SKM-1 (cell line): ENCODE data around the gene HYCC1.
"Not testable (repeated sequence)": the region's sequence is repeated elsewhere in the genome, so short reads cannot be mapped to it uniquely, and the experiment has no call there.

Experiments used
- DNase-seq: peaks from one replicate; lab custom pipeline; 2025; ENCODE audit not compliant: unreplicated experiment; lab: John Stamatoyannopoulos, UW

The HYCC1 gene

DNA sequence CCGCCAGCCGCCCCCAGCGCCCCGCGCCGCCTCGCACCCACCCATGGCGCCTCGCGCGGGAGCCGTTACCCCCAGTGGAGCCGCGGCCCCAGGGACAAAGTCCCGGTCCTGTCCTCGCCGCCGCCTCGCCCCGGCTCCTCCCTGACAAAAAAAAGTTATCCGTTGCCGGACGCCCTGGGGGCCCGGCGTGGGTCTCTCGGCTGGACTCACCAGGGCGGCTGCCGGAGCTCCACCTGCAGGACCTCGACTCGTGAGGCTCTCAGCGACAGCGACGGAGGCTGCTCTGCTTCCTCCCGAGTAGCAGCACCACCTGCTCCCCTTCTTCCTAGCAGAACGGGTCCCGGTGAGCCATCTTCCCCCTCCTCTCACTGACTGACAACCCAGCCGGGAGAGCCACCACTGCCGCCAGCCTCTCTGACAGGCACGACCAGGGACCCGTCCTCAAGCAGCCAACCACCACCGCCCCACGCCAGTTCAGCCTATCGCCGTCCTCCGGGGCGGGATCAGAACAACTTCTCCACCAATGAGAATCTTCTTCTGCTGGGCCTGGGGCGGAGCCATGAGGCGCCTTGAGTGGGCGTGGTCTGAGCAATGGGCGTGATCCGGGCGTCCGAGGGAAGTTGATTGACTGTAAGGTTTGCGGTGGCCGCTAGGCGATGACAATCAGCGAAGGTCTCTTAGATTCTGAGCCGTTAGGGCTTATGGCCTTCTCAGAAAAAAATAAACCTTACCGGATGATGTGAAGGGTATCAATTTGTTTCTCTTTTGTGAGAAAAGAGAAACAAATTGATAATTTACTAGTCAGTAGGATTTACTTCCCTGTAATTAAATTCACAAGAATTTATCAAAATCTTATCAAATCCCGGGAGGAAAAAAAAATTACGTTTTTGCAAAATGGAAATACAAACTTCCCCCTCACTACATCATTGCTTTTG lies at the start of gene HYCC1:
TSS of gene HYCC1 (minus strand) at position 416 of the 935 bp plus-strand sequence. CDS start 23,019 bp downstream, outside the sequence.
- DNase-seq = peak; percentile 96

DNA sequence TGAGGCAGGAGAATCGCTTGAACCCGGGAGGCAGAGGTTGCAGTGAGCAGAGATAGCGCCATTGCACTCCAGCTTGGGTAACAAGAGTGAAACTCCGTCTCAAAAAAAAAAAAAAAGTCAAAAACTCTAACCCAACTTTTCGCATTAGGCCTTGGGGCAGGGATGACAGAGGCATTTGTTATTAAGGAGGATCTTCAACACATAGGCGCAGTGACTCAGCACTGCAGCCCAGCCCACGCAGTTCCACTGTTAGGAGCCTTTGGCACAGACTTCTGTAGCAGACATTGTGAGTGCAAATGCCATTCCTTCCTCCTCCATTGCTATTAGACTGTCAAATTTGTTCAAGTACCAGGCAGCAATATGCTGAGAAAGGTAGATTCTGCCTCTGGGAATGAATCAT lies 48.5 kb upstream of the HYCC1 start:
- no peak for DNase-seq

DNA sequence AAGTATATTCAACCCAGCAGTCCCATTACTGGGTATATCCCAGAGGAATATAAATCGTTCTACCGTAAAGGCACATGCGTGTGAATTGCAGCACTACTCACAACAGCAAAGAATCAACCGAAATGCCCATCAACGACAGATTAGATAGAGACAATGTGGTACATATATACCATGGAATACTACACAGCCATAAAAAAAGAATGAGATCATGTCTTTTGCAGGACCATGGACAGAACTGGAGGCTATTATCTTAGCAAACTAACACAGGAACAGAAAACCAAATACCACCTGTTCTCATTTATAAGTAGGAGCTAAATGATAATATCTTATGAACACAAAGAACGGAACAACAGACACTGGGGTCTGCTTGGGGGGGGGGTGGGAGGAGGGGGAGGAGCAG lies 47.4 kb upstream of the HYCC1 start:
- DNase-seq = no peak

DNA sequence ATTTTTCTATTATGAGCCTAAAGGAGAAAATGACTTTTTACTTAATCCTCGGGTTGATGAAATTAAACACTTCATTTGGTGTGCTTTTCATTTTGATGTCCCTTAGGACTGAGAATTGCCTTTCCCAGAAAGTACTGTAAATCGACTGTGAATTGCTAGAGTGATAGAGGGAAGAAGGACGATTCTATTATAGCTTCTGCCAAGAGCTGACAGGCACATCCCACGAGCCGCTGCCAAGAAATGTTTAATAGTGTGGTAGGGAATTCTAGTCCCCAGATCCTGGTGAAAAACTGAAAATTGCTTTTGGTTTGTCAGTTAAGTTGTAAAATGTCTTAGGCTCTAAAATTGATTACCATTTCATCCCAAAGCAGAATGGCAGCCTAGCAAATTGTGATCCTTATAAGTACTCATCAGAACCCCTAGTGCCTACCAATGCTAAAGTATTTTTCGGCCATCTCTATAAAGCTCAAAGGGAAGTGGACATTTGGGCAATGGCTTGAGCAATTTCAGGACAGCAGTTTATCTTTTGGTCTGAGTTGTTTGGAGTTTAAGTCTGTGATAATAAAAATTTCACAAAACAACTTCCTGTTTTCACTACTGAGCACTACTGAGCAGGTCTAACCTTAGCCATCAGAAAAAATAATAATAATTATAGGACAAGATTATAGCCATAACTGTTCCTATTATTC lies 44.6 kb upstream of the HYCC1 start:
- peak; percentile 25 for DNase-seq

DNA sequence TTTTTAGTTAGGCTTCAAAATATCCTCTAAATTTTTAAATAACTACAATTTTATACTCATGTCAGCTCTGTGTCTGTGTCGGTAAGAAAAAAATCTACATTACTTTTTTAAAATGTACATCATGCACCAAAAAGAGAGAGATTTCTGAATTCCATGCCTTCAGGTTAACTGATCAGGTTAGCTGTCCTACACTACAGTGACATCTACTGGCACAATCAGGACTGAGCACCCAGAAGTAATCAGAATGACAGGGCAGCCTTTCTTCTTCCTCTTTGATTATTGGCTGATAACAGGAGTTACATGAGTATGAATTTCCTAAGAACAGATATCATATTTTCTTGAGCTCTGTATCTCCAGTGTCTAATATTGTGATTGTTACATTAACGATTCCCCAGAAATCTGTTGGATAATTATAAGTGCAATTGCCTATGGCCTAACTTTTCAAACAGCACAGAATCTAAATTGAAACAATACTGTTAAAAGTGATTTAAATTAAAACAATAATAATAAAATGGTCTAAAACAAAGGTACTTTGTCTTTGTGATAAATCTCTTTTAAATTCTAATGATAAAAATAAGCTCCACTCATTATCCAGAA lies 41.8 kb upstream of the HYCC1 start:
- peak; percentile 78 for DNase-seq

DNA sequence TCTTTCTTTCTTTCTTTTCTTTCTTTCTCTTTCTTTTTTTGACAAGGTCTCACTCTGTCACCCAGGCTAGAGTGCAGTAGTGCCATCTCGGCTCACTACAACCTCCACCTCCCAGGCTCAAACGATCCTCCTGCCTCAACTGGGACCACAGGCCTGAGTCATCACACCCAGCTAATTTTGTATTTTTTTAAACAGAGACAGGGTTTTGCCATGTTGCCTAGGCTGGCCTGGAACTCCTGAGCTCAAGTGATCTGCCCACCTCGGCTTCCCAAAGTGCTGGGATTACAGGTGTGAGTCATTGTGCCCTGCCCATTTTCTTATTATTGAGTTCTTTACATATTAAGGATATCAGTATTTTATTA lies 37.2 kb upstream of the HYCC1 start:
- not testable (repeated sequence) for DNase-seq

DNA sequence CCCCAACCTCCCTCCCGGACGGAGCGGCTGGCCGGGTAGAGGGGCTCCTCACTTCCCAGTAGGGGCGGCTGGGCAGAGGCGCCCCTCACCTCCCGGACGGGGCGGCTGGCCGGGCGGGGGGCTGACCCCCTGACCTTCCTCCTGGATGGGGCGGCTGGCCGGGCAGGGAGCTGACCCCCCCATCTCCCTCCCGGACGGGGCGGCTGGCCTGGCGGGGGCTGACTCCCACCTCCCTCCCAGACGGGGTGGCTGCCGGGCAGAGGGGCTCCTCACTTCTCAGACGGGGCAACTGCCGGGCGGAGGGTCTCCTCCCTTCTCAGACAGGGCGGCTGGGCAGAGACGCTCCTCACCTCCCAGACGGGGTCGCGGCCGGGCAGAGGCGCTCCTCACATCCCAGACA lies 32.4 kb upstream of the HYCC1 start:
- DNase-seq = not testable (repeated sequence)

DNA sequence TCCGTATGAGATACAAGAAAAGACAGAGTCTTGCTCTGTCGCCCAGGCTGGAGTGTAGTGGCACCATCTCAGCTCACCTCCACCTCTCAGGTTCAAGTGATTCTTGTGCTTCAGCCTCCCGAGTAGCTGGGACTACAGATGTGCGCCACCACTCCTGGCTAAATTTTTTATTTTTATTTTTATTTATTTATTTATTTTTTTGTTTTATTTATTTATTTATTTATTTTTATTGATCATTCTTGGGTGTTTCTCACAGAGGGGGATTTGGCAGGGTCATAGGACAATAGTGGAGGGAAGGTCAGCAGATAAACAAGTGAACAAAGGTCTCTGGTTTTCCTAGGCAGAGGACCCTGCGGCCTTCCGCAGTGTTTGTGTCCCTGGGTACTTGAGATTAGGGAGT lies 31.2 kb upstream of the HYCC1 start:
- DNase-seq = not testable (repeated sequence)

DNA sequence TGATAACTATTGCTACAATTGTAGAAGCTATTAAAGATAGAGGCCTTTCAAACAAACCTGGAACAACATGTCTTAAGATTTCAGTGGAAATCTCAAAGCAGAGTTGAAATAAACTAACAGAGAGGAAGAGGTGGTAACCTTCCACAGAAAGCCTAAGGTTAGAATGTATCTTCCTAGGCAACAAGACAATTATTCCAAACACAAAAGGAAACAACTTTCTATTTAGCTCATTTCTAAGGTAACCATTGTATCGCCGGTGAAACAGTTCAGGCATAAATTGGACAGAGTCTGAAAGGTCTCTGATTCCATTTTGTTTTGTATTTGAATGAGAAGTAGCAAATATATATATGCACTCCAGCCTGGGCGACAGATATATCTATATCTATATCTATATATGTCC lies 30.7 kb upstream of the HYCC1 start:
- no peak for DNase-seq

DNA sequence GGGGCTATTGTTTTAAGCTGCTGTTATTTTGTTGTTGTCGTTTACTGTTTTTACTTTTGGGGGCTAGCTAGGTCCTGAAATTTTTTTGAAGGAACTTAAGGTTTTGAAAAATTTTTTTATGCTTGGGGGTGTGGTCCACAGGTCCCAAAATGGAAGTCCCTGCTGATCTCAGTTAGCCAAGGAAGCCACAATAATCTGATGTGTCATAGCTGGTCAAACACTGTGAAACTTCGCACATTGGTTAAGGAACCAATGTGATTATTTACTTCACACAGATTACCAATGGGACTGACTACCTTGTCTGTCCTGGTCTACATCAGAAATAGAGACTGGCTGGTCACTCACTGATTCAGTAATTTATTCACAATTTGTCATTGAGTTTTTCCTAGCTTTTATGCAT lies 29.5 kb upstream of the HYCC1 start:
- no peak for DNase-seq

DNA sequence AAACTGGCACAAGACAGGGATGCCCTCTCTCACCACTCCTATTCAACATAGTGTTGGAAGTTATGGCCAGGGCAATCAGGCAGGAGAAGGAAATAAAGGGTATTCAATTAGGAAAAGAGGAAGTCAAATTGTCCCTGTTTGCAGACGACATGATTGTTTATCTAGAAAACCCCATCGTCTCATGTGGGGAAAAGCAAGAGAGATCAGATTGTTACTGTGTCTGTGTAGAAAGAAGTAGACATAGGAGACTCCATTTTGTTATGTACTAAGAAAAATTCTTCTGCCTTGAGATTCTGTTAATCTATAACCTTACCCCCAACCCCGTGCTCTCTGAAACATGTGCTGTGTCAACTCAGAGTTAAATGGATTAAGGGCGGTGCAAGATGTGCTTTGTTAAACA lies 25.7 kb upstream of the HYCC1 start:
- DNase-seq = not testable (repeated sequence)

DNA sequence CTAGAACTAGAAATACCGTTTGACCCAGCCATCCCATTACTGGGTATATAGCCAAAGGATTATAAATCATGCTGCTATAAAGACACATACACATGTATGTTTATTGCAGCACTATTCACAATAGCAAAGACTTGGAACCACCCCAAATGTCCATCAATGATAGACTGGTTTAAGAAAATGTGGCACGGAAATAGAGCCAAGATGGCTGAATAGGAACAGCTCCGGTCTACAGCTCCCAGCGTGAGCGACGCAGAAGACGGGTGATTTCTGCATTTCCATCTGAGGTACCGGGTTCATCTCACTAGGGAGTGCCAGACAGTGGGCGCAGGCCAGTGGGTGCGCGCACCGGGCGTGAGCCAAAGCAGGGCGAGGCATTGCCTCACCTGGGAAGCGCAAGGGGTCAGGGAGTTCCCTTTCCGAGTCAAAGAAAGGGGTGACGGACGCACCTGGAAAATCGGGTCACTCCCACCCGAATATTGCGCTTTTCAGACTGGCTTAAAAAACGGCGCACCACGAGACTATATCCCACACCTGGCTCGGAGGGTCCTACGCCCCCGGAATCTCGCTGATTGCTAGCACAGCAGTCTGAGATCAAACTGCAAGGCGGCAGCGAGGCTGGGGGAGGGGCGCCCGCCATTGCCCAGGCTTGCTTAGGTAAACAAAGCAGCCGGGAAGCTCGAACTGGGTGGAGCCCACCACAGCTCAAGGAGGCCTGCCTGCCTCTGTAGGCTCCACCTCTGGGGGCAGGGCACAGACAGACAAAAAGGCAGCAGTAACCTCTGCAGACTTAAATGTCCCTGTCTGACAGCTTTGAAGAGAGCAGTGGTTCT lies 21.8 kb upstream of the HYCC1 start:
- not testable (repeated sequence) for DNase-seq

DNA sequence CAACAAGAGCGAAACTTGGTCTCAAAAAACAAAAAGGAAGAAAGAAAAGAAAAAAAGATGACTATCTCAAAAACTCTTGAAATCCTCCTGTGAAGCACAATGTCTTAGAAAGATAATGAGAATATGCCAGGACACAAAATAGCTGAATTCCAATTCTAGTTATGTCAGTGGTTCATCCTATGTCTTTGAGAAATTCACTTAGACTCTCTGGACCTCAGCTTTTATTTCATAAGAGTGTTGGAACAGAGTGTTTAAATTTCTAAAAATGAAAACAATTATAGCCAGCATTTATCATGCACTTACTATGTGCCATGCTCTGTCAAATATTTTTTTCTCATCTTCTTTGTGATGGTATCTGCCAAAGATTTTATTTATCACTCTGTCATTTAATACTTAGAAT lies 13.3 kb upstream of the HYCC1 start:
- DNase-seq = no peak

DNA sequence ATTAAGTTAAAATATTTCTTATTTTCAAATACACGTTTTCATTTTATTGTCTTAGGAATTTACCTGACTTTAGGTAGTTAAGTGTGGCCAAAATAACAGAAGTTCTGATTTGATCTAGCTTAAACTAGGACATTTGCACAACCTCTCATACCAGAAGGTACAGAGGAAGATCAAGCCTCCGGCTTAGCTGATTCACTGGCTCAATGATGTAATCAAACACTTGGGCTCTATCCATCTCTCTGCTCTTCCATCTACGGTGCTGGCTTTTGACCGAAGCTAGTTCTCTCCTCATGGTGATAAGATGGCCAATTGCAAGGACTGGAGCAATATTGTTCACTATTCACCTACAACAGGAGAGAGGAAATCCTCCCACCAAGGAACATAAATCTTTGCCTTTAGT lies 12.2 kb upstream of the HYCC1 start:
- DNase-seq = no peak

DNA sequence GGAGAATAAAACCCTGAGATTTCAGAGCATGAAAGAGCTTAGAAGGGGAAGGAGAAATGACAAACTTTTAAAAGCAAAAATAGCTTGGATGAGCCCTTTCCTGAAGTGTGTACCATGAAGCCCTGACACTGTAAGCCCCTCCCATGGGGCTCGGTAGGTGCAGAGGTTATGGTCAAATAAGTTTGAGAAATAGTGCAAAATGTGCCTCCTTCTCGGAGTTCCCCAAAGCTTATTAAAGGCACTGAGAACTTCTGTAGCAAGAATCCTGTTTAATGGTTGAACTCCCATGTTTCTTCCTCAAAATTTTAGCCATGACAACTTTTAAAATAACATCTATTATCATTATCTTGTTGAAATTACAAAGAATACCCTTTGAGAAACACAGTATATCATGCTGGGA lies 10.5 kb upstream of the HYCC1 start:
- no peak for DNase-seq

DNA sequence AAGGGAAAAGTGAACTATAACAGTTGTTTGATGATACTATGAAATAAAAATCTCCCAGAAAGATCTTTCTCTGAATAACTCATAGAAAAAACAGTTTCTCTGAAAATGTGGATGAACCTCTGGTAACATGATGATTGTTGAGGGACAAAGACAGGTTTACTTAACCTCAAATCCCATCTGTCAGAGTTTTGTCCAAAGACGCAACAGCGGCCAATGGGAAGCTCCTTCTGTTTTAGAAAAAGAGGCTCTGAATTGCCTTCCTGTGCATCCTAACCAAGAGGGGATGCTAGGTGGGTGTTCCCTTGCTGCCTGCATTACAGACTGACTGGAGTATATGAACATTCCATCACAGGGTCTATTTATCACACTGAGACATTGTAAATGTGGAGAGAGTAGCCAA lies 8.9 kb upstream of the HYCC1 start:
- DNase-seq = no peak

DNA sequence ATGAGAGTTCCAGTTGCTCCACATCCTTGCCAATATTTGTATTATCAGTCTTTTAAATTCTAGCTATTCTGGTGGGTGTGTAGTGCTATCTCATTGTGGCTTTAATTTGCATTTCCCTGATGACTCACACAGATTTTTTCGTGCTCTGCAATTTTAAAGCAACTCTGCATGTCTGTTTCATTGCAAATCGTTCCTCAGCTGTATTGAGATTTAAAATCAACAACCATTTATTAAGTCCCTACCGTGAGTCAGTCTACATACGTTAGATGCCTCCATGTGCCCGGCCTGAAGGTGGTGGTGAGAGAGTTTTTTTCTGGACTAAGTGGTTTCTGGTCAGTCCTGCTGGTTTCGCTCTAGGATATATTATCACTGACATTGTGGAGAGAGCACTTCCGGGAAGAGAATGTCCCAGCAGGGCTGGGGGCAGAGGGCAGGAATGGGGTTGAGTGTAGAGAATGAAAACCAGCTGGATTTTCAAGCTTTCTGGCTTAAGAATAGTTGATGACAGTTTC lies 8.4 kb upstream of the HYCC1 start:
- DNase-seq = no peak

DNA sequence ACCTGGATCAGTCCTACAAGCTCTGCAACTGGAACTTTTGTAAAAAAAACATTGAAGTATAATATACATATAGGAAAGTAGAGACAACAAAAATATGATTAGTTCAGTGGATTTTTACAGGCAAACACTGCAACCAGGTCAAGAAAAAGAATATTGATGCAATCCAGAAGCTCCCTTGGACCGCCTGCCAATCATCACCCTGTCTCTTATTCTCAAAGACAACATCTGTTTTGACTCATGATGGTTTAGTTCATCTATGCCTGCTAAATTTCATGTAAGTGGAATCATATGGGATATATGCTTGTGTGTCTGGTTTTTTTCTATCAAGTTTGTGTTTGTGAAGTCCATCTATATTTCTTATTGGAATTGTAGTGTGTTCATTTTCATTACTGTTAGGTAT lies 7.7 kb upstream of the HYCC1 start:
- no peak for DNase-seq

DNA sequence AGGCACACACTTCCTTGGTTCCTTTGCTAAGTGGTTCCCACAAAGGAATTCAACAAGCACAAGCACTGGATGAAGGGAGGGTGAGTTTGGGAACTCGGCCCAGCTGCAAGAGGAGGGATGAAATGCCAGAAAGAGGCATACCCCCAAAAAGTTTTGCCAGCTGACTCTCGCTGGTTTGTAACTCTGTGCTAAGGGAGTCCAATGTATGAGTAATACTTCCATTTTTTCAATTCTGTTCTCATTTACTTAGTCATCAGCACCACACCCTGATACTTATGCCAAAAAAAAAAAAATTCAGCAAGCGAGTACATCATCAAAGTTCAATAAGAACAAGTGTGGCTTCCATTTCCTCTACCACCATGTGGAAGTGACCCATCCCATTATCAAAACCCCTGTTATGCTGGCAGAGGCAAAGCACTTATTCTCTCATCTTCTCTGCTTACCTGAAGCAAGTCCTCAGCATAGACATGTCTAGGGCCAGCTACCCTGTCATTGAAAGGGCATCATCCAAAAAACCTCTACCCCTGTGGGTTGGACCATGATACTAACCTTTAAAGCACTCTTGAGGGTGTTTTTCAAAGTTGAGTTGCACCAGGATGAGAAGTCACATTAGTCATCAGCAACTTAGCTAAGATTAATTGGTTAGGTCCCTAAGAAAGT lies 6.9 kb upstream of the HYCC1 start:
- no peak for DNase-seq

DNA sequence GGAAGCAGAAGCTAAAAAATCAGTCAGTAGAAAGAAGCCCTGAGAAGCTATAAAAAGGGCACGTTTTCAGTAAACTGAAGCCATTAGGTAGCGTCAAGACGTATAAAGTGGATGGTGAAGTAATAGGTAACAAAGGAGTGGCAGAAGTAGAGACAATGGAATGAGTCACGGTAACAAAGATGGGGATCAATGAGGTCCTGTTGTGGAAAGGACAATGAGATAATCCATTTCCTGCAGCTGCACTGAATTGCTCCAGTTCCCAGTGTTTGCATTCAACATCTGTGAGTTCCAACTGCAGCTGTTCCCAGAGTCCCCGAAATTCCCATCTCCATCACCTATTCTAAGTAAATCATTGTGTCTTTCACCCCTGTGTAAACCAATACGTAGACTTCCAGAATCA lies 4.8 kb upstream of the HYCC1 start:
- DNase-seq = no peak
